ENCODE measurements around the gene TICAM1. TPM values are rescaled to one million over a fixed set of nuclear protein-coding genes. Genes with fewer than 3 reads are reported as not detected.

The TICAM1 gene
- total and polyA plus RNA-seq, 2 of the 13 experiments (the other 11 are each of a cell fraction or from before 2014, with no cell fraction given) = 0.33 to 0.95 TPM

GRCh38 chr19:4867534-4868285 is 36.2 kb upstream of the TICAM1 start, which contains the start of gene PLIN3 (continued):
- TF ChIP-seq ZNF333 (CRISPR knock-in tag; IDR thresholded peaks at IDR 0.05; ENCODE audit: borderline replicate concordance) = no peak
- TF ChIP-seq MAX (IDR thresholded peaks at IDR 0.05) = peak; percentile 55; the same call in 1 of the 2 replicates
- TF ChIP-seq ZIK1 (CRISPR knock-in tag; IDR thresholded peaks at IDR 0.05; ENCODE audit: borderline replicate concordance, low read depth) = no peak
- 0 out of 2 replicates have a peak, but pooled peaks have one; percentile 25 for TF ChIP-seq HNRNPL (IDR thresholded peaks at IDR 0.05; ENCODE audit: low read depth, low read length)
- no peak for TF ChIP-seq ZFP90 (CRISPR knock-in tag; IDR thresholded peaks at IDR 0.05; ENCODE audit: borderline replicate concordance)
- TF ChIP-seq TSC22D2 (CRISPR knock-in tag; IDR thresholded peaks at IDR 0.05; ENCODE audit: borderline replicate concordance) = no peak
- TF ChIP-seq SPEN (CRISPR knock-in tag; IDR thresholded peaks at IDR 0.05; ENCODE audit: low read depth) = no peak
- no peak for TF ChIP-seq KLF13 (CRISPR knock-in tag; IDR thresholded peaks at IDR 0.05)
- TF ChIP-seq ZMAT5 (CRISPR knock-in tag; IDR thresholded peaks at IDR 0.05; ENCODE audit: borderline replicate concordance, low read depth) = no peak
- no peak for TF ChIP-seq CTCF (CRISPR knock-in tag; IDR thresholded peaks at IDR 0.05)
- no peak for TF ChIP-seq ZNF142 (CRISPR knock-in tag; IDR thresholded peaks at IDR 0.05)
- TF ChIP-seq ZNF549 (CRISPR knock-in tag; IDR thresholded peaks at IDR 0.05) = no peak
- TF ChIP-seq E2F1 (CRISPR knock-in tag; IDR thresholded peaks at IDR 0.05) = no peak
- TF ChIP-seq HDAC1 (CRISPR knock-in tag; IDR thresholded peaks at IDR 0.05) = peak; percentile 87
- no peak for TF ChIP-seq ZSCAN20 (CRISPR knock-in tag; IDR thresholded peaks at IDR 0.05; ENCODE audit: borderline replicate concordance)
- no peak for TF ChIP-seq ZNF503 (CRISPR knock-in tag; IDR thresholded peaks at IDR 0.05)
- 0 out of 2 replicates have a peak, but pooled peaks have one; percentile 9 for TF ChIP-seq HMG20A (CRISPR knock-in tag; IDR thresholded peaks at IDR 0.05; ENCODE audit: borderline replicate concordance)

All from HepG2 (cell line).